IMR-90 (cell line): Measurements from ENCODE around the gene LRP11.

ENCODE experiments used
- BHLHE40 ChIP-seq: fragments of 150-350 bp; IDR thresholded peaks from 2 replicates; pipeline ENCODE4 v1.6.1; 2016; ENCODE audit warnings: mild to moderate bottlenecking, low read depth, low read length
- CEBPB ChIP-seq: IDR thresholded peaks from 2 replicates; pipeline ENCODE4 v1.6.1; 2012; ENCODE audit warnings: low read depth, low read length, improper control_type of control experiment
- CHD1 ChIP-seq: IDR thresholded peaks from 2 replicates; pipeline ENCODE4 v1.6.1; 2012; ENCODE audit warnings: low read depth, low read length, improper control_type of control experiment
- MXI1 ChIP-seq: IDR thresholded peaks from 2 replicates; pipeline ENCODE4 v1.6.1; 2012; ENCODE audit warnings: low read depth, mild to moderate bottlenecking, low read length, moderate library complexity, borderline replicate concordance
- POLR2A ChIP-seq: IDR thresholded peaks from 2 replicates; pipeline ENCODE4 v1.6.1; 2012; ENCODE audit warnings: mild to moderate bottlenecking, low read depth, low read length
- RAD21 ChIP-seq: IDR thresholded peaks from 2 replicates; pipeline ENCODE4 v1.6.1; 2012; ENCODE audit warnings: low read length, improper control_type of control experiment
- RFX5 ChIP-seq: IDR thresholded peaks from 2 replicates; pipeline ENCODE4 v1.8.0; 2012; ENCODE audit warnings: low read depth, mild to moderate bottlenecking, low read length, moderate library complexity
- TF ChIP-seq, protein P1 (sequence below): conservative IDR thresholded peaks from 2 replicates; pipeline ENCODE4 v1.5.1; 2012; ENCODE audit warnings: mild to moderate bottlenecking, low read depth, low read length, improper control_type of control experiment
- TF ChIP-seq, protein P2 (sequence below): fragments of 150-350 bp; IDR thresholded peaks from 2 replicates; pipeline ENCODE4 v1.6.1; 2017; ENCODE audit warnings: mild to moderate bottlenecking, antibody characterized with exemption, low read length, low read depth
- TF ChIP-seq, protein P3 (sequence below): fragments of 150-350 bp; IDR thresholded peaks from 2 replicates; pipeline ENCODE4 v1.6.1; 2016; ENCODE audit warnings: low read depth, mild to moderate bottlenecking, low read length, moderate library complexity, borderline replicate concordance

DNA sequence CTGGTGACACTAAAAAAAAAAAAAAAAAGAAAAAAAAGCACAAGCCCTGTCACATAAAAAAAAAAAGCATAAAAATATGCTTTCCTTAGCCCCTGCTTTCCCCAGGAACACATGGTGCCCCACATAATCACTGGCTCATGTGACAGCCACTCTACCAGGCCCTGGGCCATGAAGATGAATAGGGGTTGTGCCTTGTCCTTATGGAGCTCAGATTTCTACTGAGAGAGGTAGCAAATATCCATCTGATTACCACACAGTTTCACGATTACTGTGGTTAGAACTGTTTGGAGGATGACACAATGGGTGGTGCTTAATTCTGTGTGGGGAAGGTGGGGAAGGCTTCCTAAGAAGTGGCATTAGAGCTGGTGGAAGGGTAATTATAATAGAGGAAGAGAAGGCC is 24.5 kb upstream of the LRP11 start:
- TF ChIP-seq, protein P1, sequence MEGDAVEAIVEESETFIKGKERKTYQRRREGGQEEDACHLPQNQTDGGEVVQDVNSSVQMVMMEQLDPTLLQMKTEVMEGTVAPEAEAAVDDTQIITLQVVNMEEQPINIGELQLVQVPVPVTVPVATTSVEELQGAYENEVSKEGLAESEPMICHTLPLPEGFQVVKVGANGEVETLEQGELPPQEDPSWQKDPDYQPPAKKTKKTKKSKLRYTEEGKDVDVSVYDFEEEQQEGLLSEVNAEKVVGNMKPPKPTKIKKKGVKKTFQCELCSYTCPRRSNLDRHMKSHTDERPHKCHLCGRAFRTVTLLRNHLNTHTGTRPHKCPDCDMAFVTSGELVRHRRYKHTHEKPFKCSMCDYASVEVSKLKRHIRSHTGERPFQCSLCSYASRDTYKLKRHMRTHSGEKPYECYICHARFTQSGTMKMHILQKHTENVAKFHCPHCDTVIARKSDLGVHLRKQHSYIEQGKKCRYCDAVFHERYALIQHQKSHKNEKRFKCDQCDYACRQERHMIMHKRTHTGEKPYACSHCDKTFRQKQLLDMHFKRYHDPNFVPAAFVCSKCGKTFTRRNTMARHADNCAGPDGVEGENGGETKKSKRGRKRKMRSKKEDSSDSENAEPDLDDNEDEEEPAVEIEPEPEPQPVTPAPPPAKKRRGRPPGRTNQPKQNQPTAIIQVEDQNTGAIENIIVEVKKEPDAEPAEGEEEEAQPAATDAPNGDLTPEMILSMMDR: no peak
- peak; percentile 54; the same call in 1 of the 2 replicates for TF ChIP-seq CEBPB
- TF ChIP-seq BHLHE40: no peak
- TF ChIP-seq POLR2A: no peak
- TF ChIP-seq RFX5: no peak
- TF ChIP-seq RAD21: no peak
- TF ChIP-seq CHD1: no peak
- TF ChIP-seq, protein P2, sequence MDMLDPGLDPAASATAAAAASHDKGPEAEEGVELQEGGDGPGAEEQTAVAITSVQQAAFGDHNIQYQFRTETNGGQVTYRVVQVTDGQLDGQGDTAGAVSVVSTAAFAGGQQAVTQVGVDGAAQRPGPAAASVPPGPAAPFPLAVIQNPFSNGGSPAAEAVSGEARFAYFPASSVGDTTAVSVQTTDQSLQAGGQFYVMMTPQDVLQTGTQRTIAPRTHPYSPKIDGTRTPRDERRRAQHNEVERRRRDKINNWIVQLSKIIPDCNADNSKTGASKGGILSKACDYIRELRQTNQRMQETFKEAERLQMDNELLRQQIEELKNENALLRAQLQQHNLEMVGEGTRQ: no peak
- TF ChIP-seq, protein P3, sequence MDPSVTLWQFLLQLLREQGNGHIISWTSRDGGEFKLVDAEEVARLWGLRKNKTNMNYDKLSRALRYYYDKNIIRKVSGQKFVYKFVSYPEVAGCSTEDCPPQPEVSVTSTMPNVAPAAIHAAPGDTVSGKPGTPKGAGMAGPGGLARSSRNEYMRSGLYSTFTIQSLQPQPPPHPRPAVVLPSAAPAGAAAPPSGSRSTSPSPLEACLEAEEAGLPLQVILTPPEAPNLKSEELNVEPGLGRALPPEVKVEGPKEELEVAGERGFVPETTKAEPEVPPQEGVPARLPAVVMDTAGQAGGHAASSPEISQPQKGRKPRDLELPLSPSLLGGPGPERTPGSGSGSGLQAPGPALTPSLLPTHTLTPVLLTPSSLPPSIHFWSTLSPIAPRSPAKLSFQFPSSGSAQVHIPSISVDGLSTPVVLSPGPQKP: no peak
- no peak for TF ChIP-seq MXI1
